WTC11 (cell line): Measurements from ENCODE around the gene SPOCK1. TPM values are rescaled to one million over a fixed set of nuclear protein-coding genes. Genes with fewer than 3 reads are reported as not detected.

ENCODE experiments used
- ATAC-seq: fragments of 200-7000 bp; cut with Tn5 transposase; 2 replicates; pipeline ENCODE4 v1.10.0; 2021; ENCODE audit warnings: mild to moderate bottlenecking, moderate library complexity
- CTCF ChIA-PET: fragments of 300-600 bp; sonication (Branson Sonifier 250); formaldehyde crosslinking; loops from one replicate; lab custom pipeline; 2021; ENCODE audit warnings: antibody characterized with exemption; lab: Charles Lee
- POLR2A ChIA-PET: fragments of 350-600 bp; sonication (Branson Sonifier 250); formaldehyde crosslinking; loops from one replicate; lab custom pipeline; 2021; ENCODE audit warnings: antibody characterized with exemption; lab: Charles Lee
- DNase-seq: peaks from one replicate; pipeline ENCODE4 v3.0.0; 2021; ENCODE audit warnings: low spot score
- H3K27ac Mint-ChIP-seq: 2 replicates; pipeline ENCODE4 v1.8.0; 2021; ENCODE audit warnings: mixed read lengths
- H3K27me3 Mint-ChIP-seq: 2 replicates; pipeline ENCODE4 v1.8.0; 2021; ENCODE audit warnings: low read depth, mild to moderate bottlenecking, moderate library complexity, mixed read lengths
- H3K36me3 Mint-ChIP-seq: 2 replicates; pipeline ENCODE4 v1.8.0; 2021; ENCODE audit warnings: mixed read lengths
- H3K4me1 Mint-ChIP-seq: 2 replicates; pipeline ENCODE4 v1.8.0; 2022; ENCODE audit warnings: mixed read lengths
- H3K4me3 Mint-ChIP-seq: 2 replicates; pipeline ENCODE4 v1.8.0; 2021; ENCODE audit warnings: mild to moderate bottlenecking, moderate library complexity, mixed read lengths
- H3K9me3 Mint-ChIP-seq: 2 replicates; pipeline ENCODE4 v1.8.0; 2021; ENCODE audit warnings: mixed read lengths
- AFF4 ChIP-seq: sonication (generic); formaldehyde crosslinking; IDR thresholded peaks from 2 replicates; pipeline ENCODE4 v1.8.1; 2023; ENCODE audit warnings: mild to moderate bottlenecking, missing genetic modification reagents, borderline replicate concordance
- ATF1 ChIP-seq: sonication (generic); formaldehyde crosslinking; IDR thresholded peaks from 2 replicates; pipeline ENCODE4 v1.8.1; 2023; ENCODE audit warnings: mild to moderate bottlenecking, moderate library complexity, missing genetic modification reagents
- ATF6 ChIP-seq: sonication (generic); formaldehyde crosslinking; IDR thresholded peaks from 2 replicates; pipeline ENCODE4 v1.8.1; 2023; ENCODE audit warnings: mild to moderate bottlenecking, missing genetic modification reagents
- CREB1 ChIP-seq: sonication (generic); formaldehyde crosslinking; IDR thresholded peaks from 2 replicates; pipeline ENCODE4 v1.8.0; 2023; ENCODE audit warnings: mild to moderate bottlenecking, missing genetic modification reagents
- E2F4 ChIP-seq: sonication (generic); formaldehyde crosslinking; IDR thresholded peaks from 2 replicates; pipeline ENCODE4 v1.8.1; 2022; ENCODE audit warnings: low read depth, mild to moderate bottlenecking, moderate library complexity, missing genetic modification reagents, borderline replicate concordance
- ESRRA ChIP-seq: sonication (generic); formaldehyde crosslinking; IDR thresholded peaks from 2 replicates; pipeline ENCODE4 v1.8.1; 2022; ENCODE audit warnings: mild to moderate bottlenecking, missing genetic modification reagents, borderline replicate concordance
- ETV6 ChIP-seq: sonication (generic); formaldehyde crosslinking; IDR thresholded peaks from 2 replicates; pipeline ENCODE4 v1.8.1; 2022; ENCODE audit warnings: mild to moderate bottlenecking, missing genetic modification reagents
- IRF1 ChIP-seq: sonication (generic); formaldehyde crosslinking; IDR thresholded peaks from 2 replicates; pipeline ENCODE4 v1.8.0; 2023; ENCODE audit warnings: missing genetic modification reagents
- KAT7 ChIP-seq: sonication (generic); formaldehyde crosslinking; IDR thresholded peaks from 2 replicates; pipeline ENCODE4 v1.8.1; 2023; ENCODE audit warnings: missing genetic modification reagents, mild to moderate bottlenecking, borderline replicate concordance
- MAX ChIP-seq: sonication (generic); formaldehyde crosslinking; IDR thresholded peaks from 2 replicates; pipeline ENCODE4 v1.8.0; 2022; ENCODE audit warnings: mild to moderate bottlenecking, missing genetic modification reagents
- MXD4 ChIP-seq: fragments of 250-450 bp; sonication (Bioruptor Pico); IDR thresholded peaks from 2 replicates; pipeline ENCODE4 v1.8.0; 2021; ENCODE audit warnings: mild to moderate bottlenecking, moderate library complexity, borderline replicate concordance
- ZNF121 ChIP-seq: sonication (generic); formaldehyde crosslinking; IDR thresholded peaks from 2 replicates; pipeline ENCODE4 v1.8.0; 2023; ENCODE audit warnings: missing genetic modification reagents
- ZNF423 ChIP-seq: fragments of 250-450 bp; sonication (Bioruptor Pico); IDR thresholded peaks from 2 replicates; pipeline ENCODE4 v2.1.2; 2022; ENCODE audit warnings: mild to moderate bottlenecking, moderate library complexity
- total RNA-seq: library from RNA; stranded (reverse); gene quantifications from 3 replicates; pipeline ENCODE4 v1.2.3, GENCODE V29; 2021
- TF ChIP-seq, protein P1 (sequence below): fragments of 250-450 bp; sonication (Bioruptor Pico); IDR thresholded peaks from 2 replicates; pipeline ENCODE4 v2.1.2; 2022; ENCODE audit warnings: mild to moderate bottlenecking, moderate library complexity
- TF ChIP-seq, protein P2 (sequence below): sonication (generic); formaldehyde crosslinking; conservative IDR thresholded peaks from 2 replicates; pipeline ENCODE4 v1.8.1; 2023; ENCODE audit warnings: mild to moderate bottlenecking, low read depth, missing genetic modification reagents, moderate library complexity
- TF ChIP-seq, protein P3 (sequence below): sonication (generic); formaldehyde crosslinking; conservative IDR thresholded peaks from 2 replicates; pipeline ENCODE4 v1.8.1; 2022; ENCODE audit warnings: mild to moderate bottlenecking, missing genetic modification reagents

Gene SPOCK1
- total RNA-seq, 1 experiment from 2014 or later, result 15.2 TPM

GRCh38 chr5:137217599-137218200, 281.4 kb downstream of the SPOCK1 start (continued):
- TF ChIP-seq MXD4, result no peak
- TF ChIP-seq, protein P1, sequence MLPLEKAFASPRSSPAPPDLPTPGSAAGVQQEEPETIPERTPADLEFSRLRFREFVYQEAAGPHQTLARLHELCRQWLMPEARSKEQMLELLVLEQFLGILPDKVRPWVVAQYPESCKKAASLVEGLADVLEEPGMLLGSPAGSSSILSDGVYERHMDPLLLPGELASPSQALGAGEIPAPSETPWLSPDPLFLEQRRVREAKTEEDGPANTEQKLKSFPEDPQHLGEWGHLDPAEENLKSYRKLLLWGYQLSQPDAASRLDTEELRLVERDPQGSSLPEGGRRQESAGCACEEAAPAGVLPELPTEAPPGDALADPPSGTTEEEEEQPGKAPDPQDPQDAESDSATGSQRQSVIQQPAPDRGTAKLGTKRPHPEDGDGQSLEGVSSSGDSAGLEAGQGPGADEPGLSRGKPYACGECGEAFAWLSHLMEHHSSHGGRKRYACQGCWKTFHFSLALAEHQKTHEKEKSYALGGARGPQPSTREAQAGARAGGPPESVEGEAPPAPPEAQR (CRISPR knock-in tag), result no peak
- no peak for TF ChIP-seq CREB1 (CRISPR knock-in tag)
- no peak for TF ChIP-seq ZNF423 (CRISPR knock-in tag)
- TF ChIP-seq E2F4, result no peak
- no peak for TF ChIP-seq ETV6 (CRISPR knock-in tag)

- Mint-ChIP-seq H3K27me3 (no peaks in the 10 kb centered on the region), H3K4me3 (no peak overlapping the region), H3K4me1 (no peaks in the 10 kb centered on the region), H3K27ac (no peak overlapping the region), H3K9me3 (no peaks in the 10 kb centered on the region), H3K36me3 (no peaks in the 10 kb centered on the region)
- ATAC-seq (no peak), DNase-seq (no peak)
- CTCF ChIA-PET, result interaction anchor here (0.8 to 3.8 kb wide), 3 partner anchors 14 to 142 kb away, joined by 3 to 20 read pairs (median 4); no protein-coding TSS in a partner anchor
- TF ChIP-seq ESRRA (CRISPR knock-in tag), result no peak
- TF ChIP-seq, protein P2, sequence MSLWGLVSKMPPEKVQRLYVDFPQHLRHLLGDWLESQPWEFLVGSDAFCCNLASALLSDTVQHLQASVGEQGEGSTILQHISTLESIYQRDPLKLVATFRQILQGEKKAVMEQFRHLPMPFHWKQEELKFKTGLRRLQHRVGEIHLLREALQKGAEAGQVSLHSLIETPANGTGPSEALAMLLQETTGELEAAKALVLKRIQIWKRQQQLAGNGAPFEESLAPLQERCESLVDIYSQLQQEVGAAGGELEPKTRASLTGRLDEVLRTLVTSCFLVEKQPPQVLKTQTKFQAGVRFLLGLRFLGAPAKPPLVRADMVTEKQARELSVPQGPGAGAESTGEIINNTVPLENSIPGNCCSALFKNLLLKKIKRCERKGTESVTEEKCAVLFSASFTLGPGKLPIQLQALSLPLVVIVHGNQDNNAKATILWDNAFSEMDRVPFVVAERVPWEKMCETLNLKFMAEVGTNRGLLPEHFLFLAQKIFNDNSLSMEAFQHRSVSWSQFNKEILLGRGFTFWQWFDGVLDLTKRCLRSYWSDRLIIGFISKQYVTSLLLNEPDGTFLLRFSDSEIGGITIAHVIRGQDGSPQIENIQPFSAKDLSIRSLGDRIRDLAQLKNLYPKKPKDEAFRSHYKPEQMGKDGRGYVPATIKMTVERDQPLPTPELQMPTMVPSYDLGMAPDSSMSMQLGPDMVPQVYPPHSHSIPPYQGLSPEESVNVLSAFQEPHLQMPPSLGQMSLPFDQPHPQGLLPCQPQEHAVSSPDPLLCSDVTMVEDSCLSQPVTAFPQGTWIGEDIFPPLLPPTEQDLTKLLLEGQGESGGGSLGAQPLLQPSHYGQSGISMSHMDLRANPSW (CRISPR knock-in tag), result no peak
- TF ChIP-seq ZNF121 (CRISPR knock-in tag), result no peak
- TF ChIP-seq, protein P3, sequence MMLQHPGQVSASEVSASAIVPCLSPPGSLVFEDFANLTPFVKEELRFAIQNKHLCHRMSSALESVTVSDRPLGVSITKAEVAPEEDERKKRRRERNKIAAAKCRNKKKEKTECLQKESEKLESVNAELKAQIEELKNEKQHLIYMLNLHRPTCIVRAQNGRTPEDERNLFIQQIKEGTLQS, result no peak
- no peak for TF ChIP-seq ATF1
- no peak for TF ChIP-seq MAX
- TF ChIP-seq IRF1 (CRISPR knock-in tag), result no peak
- TF ChIP-seq AFF4, result no peak
- TF ChIP-seq ATF6 (CRISPR knock-in tag), result no peak
- TF ChIP-seq ZNF423 (CRISPR knock-in tag), result no peak
- TF ChIP-seq KAT7 (CRISPR knock-in tag), result no peak
- POLR2A ChIA-PET, result no interaction called here
Observed at GRCh38 chr5:137216976-137217598, 282.0 kb downstream of the SPOCK1 start.
